GM19468 (cell line): ENCODE data around the gene CANX.

Experiments used
- ATAC-seq: cut with Tn5 transposase; IDR thresholded peaks from one replicate; pipeline ENCODE4 v1.9.1; 2021; ENCODE audit warnings: mild to moderate bottlenecking, moderate library complexity, moderate number of reproducible peaks; ENCODE audit not compliant: unreplicated experiment; ENCODE audit errors: extremely low read depth

Gene CANX

DNA sequence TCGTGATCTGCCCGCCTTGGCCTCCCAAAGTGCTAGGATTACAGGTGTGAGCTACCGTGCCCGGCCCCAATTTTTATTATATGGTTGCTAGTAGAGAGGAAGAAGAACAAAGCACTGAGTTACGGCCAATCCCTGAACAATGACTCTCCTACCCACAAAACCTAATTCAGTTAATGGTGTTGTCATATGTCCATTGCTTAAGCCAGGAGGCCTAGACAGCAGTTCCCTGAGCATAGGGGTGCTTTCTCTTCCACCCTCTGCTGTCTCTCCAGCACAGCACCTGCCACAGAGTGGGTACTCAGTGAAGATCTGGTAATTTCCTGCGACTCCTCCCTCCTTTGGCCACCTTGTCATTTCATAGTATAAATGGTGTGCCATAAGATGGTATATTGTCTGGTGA lies 73.6 kb downstream of the CANX start:
- no peak for ATAC-seq

GRCh38 chr5:179773686-179774040 lies 74.9 kb downstream of the CANX start:
- no peak for ATAC-seq

DNA sequence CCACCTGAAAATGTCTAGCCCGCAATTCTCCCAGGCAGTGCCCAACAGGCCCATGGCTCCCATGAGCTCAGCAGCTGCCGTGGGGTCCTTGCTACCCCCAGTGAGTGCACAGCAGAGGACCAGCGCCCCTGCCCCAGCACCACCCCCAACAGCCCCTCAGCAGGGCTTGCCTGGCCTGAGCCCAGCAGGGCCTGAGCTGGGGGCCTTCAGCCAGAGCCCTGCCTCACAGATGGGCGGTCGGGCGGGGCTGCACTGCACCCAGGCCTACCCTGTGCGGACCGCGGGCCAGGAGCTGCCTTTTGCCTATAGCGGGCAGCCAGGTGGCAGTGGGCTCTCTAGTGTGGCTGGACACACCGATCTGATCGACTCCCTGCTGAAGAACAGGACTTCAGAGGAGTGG lies 75.7 kb downstream of the CANX start:
- no peak for ATAC-seq

DNA sequence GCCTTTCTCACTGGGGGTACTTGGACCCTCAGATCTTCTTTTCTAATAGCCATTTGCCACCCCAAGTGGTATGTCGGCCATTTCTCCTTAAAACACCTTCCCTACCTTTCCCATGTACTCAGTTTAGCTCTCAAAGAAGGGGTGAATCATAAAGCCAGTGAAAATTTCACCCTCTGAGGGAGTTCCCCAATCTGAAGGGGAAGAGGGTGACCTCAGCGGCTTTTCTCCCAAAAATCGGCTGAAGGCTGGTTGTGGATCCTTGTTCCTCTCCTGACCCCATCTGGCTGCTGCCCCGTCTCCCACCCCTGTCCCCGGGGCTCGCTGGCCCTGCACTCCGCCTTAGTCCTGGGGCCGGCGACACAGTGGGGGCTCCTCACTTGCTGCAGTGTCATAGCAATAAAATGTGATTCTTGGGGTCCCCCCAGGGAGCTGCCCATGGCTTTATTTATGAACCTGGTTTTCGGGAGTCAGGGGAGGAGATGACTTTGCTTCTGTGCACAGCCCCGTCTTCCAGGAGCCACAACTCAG lies 77.7 kb downstream of the CANX start:
- no peak for ATAC-seq

DNA sequence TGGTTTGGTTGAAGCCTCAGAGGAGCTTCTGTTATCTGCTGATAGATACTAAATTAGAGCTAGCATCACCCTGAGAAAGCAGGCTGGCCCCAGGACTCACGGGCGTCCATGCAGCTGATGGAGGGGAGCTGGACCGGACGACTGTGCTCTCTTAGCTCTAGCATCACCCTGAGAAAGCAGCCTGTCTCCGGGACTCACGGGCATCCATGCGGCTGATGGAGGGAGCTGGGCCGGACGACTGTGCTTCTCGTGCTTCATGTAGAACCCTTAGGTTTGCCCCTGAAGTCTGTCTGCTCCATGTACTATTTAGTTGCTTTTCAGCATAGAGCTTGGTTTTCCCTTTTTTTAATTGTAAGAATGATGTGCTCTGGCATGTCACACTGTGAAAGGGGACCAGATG lies 78.7 kb downstream of the CANX start:
- no peak for ATAC-seq

DNA sequence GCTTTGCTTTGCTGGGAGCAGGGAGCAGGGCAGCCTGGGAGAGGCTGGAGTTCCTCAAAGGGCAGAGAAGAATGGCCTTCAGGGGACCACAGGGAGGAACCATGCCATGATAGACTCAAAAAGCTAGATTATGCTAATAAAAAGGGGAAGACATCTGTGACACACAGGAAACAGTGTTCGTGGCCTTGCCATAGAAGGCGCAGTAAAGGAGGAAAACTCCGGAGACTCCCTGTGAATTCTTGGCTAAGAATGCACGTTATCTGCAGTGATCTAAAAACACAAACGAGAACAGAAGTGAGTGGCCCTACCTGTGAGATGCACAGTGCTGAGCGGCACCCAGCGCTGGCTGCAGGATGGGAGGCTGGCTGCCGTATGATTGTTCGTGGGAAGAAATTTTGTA lies 79.1 kb downstream of the CANX start:
- no peak for ATAC-seq

DNA sequence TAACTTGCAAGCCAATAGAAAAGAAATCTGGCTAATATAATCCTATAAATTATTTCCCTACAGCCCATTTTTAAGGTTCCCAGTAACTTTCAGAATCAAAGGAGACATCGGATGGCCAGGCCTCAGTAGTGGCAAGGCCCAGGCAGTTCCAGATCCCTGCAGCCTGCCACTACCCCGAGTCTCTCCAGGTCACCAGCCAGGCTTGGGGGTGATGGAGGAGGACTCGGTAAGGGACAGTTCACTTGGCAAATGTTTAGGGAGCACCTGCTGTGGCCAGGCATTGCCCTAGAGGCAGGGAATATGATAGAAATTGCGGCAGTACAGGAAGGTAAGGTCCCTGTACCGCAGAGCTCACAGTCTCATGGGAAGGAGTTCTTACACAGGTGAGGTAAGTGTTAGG lies 79.8 kb downstream of the CANX start:
- no peak for ATAC-seq

DNA sequence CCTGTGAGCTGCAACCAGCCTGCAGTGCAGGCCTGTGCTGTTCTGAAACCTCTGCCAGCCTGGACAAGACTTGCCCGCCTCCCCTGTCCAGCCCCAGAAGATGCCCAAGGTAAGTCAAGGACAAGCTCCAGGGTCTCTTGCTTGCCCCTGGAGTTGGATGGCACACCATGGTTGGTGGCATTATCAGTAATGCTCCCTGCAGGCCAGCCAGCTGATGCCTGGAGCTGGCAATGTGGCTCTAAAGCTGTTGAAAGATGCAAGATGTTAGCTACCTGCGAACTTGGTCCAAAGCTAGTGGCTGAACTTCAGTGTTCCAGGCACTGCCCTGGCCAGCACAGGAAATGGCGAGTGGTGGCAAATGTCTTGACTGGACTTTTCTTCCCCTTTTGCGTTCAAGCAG lies 81.1 kb downstream of the CANX start:
- ATAC-seq: no peak

DNA sequence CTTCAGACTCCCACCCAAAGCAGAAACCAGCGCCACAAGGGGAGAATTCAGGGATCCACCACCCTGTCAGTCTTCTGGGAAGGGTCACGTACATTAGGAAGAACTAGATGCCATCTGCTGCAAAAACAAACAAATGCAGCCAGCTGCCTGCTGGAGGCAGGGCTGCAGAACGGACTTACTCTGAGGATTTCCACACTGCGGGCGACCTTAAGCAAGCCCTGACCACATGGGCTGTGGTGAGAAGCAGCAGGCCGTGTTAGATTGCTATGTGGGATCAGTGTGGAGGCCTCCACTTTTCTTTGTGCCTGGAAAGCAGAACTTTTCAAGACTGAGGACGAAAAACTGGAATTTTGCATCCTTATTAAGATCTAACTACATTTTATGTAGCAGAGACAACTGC lies 81.6 kb downstream of the CANX start:
- ATAC-seq: no peak
